Left colon (tissue), 2 donors: ENCODE measurements around the gene TMPRSS6. TPM values are rescaled to one million over a fixed set of nuclear protein-coding genes. Genes with fewer than 3 reads are reported as not detected.

Source experiments
- ATAC-seq: fragments of 200-7000 bp; cut with Tn5 transposase; one replicate; pipeline ENCODE4 v1.9.1; 2020; ENCODE audit warnings: mild to moderate bottlenecking, moderate library complexity
- DNase-seq, 2 donors: peaks; one replicate each; pipeline ENCODE4 v3.0.0-alpha.2; 2020
- intact Hi-C, 2 donors: fragments of 100-400 bp; cut with DNase I in 1 of 2; cut with micrococcal nuclease in 1 of 2; formaldehyde crosslinking; loops; one replicate each; pipeline versions ENCODE4 v1.11.2 to v1.14.0; 2022; cut with DNase I, micrococcal nuclease
- long read RNA-seq: library from polyadenylated mRNA; unstranded; transcript quantifications from one replicate; pipeline ENCODE4 v2.0.0, GENCODE V29; 2021
- total RNA-seq, 2 donors: library from RNA; stranded (reverse); fragmentation: NEBNext Ultra II Directional; extraction: Animal tissue kit (Norgen Biotek cat#: 25700); gene quantifications; one replicate each; pipeline ENCODE4 v1.2.1, GENCODE V29; 2021
- donor health status: DM: no; HTN: no; CAD: no.
- donor health status: DM: yes; HTN: yes; CAD: no.

TMPRSS6 gene
- 1 to 10 TPM in 1 of 2 donors, under 1 TPM in 1; 0.56 to 3.1 TPM for total RNA-seq
- long read RNA-seq, partial matches to known transcripts: 4 of 6 reads
- long read RNA-seq, other reads (novel, unspliced or antisense): 2 of 6 reads

DNA sequence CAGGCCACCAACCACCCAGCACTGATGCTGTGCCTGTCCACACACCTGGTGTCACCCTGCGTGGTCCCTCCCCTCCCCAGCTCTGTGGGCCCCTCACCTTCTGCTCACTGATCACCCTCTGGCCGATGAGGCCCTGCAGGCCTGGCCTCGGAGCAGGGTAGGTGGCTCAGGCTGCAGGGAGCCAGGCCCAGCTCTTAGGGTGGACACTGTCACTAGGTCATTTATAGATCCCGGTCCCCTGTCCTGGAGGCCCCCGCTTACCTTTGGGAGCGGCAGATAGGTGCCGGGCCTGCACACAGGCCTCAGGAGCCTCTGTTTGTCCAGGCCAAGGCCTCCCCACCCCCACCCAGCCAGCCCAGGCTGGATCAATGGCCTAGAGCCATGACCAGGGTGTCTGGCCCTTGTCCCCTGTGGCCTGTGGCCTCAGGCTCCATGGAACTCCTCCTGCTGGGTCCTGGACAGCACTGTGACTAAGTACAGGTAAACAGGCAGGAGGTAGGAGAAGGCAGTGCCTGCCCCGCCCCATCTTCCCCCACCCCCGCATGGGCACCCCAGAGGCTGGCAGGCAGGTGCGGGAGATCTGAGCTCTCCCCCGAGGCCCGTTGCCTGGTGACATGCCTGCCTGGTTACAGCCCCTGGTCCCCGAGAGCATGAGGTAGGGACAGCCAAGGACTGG is at the start of gene TMPRSS6:
TMPRSS6 (minus strand) TSS at position 472 of the 676 bp plus-strand sequence. CDS start 6,296 bp downstream, outside the sequence.
- ATAC-seq (peak; percentile 22), DNase-seq (no peak)
- intact Hi-C loops: no loop called here

DNA sequence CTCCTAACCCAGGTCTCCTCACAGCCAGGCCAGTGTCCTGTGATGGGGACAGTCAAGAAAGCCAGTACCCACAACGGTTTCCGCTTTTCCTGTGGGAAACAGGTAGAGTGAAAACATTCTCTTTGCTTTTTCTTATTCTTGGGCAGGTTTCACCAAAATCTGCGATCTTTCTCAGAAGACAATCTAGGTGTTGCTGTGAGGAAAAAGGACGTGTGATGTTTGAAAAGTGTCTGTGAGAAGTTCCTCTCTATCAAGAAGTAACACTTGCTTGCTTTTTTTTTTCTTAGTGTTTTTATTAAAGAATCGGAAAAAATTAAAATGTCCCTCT is 49.4 kb upstream of the TMPRSS6 start:
- ATAC-seq (no peak), DNase-seq (no peak)
- intact Hi-C loops: no loop called here

DNA sequence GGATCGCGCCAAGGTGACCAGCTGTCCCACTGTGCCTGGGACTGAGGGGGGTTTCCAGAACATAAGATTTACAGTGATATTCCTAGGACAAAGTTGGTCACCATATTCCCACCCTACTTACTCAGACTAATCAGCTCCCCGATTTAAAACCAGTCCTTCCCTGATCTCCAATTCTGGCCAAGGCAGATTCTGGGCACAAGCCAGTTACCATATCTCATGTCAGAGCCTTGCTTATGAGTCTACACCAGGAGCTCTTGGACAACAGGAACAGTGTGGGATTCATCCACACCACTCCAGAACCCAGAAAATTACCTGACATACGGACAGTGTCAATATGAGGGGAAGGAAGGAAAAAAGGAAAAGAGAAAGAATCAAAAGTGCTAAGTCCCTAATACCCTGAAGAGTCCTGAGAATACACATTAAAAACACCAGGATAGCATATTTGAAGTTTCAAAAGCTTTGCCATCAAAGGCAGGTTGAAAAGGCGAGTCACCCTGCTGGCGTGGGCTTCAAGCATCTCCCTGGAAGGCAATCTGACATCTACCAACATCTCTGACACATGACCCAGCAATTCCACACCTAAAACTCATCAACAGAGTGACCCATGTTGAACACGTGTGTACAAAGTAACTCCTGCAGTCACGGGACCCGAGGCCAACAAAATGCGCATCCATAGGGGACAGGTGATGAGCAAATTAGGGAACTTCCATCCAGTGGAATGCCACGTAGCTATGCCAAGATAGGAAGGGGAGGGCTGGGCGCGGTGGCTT is 48.2 kb upstream of the TMPRSS6 start:
- intact Hi-C loops: no loop called here
- ATAC-seq: no peak
- no peak for DNase-seq

DNA sequence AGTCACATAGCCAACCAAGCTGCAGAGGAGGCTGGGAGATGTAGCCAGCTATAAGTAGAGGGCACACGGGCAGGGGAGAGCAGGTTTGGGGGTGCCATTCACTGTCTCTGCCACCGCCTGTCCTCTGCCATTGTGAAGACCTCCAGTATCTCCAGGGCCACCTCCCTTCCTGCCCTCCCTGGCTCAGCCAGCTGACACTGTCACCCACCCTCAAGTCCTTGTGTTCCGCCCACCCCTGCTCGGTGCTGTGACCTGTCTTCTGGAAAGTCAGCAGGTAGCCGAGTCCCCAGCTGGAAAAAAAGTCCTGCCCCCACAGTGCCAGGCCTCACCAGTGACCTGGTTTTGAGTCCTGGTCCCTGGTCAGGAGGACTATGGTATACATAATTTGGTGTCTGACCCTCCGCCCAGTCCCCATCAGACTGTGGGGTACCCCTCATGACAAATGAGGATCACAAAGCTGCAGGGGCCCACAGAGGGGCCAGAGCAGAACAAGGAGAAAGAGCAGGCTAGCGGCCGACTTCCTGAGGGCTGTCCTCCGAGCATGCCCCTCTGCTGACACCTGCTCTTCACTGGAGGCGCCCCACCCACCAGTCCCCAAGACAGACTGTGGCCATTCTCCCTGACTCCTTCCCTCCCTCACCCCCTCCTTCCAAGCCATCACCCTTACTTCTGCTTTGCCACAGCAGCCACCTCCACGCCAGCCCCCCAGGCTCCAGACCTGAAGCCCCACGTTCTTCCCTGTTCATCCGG is 47.3 kb upstream of the TMPRSS6 start:
- intact Hi-C loops: no loop called here
- no peak for DNase-seq
- ATAC-seq: no peak

DNA sequence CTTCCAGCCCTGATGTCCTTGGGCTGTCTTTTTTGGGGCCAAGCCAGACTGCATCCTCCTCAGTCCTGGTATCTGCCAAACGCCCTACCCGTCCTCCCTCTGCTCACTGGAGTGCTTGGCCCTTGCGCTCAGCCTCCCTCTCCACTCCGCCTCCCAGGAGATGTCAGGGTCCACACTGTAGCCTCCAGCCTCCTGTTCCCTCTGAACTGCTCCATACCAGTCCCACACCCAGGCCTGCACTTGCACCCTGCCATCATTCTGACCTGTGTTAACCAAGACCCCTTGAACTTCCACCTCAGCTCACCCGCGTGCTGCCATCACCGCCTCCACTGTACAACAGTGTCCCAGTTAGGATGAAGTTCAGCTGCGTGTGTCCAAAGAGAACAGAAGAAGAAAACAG is 46.5 kb upstream of the TMPRSS6 start:
- no peak for ATAC-seq
- no peak for DNase-seq
- intact Hi-C loops: no loop called here

DNA sequence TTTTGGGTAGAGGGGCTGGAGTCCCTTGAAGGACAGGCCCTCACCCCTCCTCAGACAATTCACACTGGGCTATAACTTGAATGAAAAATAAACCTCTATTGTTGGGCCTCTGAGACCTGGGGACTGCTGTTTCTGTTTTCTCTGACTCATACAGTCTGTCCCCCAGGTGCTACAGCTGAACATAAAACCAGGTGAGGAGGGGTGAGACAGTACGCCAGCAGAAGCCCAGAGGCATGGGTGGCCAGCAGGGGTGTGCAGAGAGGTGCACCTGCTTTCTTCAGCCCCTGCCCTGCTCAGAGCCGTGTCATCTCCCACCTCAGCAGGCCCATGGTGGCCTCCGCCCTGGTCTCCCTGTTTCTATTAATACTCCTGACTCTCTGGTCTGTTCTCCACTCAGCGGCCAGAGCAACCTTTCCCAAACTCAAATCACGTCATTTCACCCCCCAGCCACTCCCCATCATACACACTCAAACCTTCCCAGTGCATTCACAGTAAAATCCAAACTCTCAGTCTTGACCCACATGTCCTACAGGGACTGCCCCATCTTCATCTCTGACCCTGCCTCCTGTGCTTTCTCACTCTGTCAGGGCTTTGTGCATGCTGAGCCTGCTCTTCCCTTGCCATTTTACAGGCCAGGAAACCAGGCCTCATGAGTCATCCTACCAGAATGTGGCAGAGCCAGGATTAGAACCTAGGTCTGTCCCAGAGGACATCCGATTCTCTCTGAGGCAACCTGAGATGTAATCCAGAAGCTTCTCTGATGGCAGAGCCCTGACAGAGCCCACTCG is 45.6 kb upstream of the TMPRSS6 start:
- intact Hi-C loops: no loop called here
- no peak for DNase-seq
- ATAC-seq: no peak

DNA sequence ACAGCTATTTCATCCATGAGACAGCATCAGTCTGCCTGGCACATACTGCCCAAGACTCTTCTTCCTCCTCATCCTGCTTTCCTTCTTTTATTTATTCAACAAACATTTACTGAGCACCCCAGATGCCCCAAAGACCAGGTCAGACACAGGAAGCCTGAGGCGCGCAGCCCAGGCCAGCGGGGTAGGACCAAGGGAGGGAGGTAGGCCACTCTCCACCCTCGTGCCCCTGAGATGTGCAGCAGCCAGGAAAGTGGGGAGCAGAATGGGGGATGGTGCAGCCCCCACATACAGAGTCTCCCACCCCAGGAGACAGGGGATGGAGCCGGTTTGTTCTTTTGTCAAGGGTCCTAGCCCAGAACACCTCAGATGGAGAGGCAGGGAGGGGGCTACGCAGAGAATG is 44.4 kb upstream of the TMPRSS6 start:
- no peak for ATAC-seq
- intact Hi-C loops: no loop called here
- no peak for DNase-seq

DNA sequence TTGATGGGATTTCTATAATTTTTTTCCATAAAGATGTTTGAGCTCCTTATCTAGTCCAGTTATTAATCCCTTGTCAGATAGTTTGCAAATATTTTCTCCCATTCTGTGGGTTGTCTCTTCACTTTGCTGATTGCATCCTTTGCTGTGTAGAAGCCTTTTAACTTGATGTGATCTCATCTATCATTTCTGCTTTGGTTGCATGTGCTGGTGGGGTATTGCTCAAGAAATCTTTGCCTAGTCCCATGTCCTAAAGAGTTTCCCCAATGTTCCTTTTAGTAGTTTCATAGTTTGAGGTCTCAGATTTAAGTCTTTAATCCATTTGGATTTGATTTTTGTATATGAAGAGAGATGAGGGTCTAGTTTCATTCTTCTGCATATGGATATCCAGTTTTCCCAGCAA is 41.9 kb upstream of the TMPRSS6 start:
- intact Hi-C loops: no loop called here
- no peak for DNase-seq
- ATAC-seq: no peak

DNA sequence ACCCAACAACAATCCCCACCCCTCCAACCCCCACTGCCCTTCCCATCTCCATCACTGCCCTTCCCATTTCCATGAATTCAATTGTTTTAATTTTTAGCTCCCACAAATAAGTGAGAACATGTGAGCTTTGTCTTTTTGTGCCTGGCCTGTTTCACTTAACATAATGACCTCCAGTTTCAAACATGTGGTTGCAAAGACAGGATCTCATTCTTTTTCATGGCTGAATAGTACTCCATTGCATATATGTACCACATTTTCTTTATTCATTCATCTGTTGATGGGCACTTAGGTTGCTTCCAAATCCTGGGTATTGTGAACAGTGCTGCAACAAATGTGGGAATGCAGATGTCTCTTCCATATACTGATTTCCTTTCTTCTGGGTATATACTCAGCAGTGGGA is 41.2 kb upstream of the TMPRSS6 start:
- DNase-seq (no peak), ATAC-seq (no peak)
- intact Hi-C loops: no loop called here

DNA sequence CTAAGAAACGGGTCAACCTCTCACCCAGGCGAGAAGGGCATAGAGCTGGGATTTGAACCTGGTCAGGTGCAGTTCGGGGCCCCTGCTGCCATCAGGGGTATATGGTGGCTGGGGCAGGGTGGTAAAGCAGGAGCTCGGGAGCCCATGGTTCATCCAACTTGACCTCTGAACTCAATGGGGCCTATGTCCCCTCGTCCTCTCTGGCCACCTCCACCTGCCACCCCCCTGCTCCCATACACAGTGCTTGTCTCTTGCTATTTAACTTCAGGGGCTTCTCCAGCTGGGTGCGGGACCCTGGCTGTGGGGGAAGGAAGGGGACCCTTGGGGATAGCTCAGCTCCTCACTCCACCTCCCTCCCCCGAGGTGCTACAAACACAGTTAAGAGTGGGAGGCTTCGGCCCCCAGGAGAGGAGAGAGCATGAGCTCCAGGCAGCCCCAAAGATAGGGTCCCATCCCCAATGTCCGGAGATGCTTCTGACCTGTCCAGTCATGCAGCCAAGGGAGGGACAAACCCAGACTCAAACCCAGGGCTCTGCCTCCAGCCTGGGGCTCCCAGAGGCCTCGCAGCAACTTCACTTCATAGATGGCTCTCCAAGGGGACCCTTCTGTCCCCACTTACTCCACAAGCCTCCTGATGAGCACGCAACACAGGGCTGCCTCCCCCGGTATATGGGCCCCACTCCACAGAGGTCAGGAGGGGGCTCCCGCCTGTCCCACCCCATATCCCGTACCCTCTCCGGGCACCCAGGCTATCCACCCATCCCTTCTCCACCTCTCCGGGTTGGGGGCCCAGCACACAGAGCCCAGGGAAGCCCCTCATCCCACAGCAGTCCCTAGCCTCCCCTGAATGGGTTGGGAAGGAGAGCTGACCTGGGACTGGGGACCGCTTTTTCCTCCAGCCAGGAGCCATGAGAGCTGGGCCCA is 39.5 kb upstream of the TMPRSS6 start:
- intact Hi-C loops: no loop called here
- no peak for DNase-seq
- ATAC-seq: no peak

DNA sequence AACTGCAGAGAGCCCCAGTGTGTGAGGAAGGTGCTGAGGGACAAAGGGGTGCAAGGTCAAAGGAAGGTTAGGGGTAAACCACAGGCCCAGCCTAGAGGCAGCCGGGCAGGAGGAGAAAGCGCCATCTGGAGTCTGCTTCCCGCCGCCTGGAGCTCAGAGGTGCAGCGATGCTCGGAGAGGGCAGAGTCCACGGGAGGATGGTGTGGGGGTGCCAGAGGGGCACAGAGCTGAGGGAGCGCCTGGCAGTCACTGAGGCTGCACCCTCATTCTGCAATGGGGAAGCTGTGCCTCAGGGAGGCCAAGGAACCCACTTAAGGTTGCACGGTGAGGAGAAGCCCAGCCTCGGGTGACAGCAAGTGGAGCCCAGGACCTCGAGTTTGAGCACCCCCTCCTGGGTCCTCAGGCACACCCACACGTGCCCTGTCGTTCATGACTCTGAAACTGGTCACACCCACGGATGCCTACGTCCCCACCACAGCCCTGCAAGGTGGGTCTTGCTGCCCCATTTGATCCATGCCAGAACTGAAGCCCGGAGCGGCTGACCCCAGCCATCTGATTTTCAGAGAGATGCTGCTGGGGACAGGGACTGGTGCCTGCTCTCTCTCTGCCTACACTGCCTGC is 38.6 kb upstream of the TMPRSS6 start:
- no peak for DNase-seq

DNA sequence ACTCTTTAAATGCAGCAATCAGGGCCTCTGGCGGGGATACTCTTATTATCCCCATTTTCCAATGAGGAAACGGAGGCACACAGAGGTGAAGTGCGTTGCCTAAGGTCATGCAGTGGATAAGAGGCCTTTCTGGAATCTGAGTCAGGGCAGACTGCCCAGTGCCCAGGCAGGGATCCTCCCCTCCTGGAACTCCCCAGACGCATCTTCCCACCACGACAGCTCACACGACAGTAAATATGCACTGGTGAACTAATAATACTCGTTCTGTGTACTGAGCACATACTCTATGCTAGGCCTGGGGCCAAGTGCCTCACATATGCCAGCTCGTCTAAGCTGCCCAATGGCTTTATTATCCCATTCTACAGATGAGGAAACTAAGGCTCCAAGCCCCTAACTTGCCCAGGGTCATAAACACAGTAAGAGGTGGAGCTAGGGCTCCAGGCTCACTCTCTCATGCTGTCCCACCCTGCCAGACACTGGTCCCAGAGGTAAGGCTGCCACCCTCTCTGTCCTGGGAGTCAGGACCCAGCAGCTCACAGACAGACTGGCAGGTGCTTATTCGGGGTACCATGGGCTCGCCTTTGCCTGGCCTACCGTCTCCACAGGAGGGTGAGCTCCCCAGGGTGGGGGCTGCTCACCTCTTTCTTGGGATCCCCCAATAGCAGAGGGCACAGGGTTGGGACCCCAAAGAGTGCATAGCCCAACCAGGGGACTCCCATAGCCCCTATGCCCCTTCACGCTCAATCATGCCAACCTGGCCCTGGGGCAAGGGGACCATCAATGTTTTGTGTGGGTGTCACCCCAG is 37.9 kb upstream of the TMPRSS6 start:
- DNase-seq: no peak
- ATAC-seq: no peak
- intact Hi-C loops: no loop called here

More for the DNA sequence above, 38.6 kb upstream of the TMPRSS6 start:
- intact Hi-C loops: no loop called here
- ATAC-seq: peak; percentile 31

DNA sequence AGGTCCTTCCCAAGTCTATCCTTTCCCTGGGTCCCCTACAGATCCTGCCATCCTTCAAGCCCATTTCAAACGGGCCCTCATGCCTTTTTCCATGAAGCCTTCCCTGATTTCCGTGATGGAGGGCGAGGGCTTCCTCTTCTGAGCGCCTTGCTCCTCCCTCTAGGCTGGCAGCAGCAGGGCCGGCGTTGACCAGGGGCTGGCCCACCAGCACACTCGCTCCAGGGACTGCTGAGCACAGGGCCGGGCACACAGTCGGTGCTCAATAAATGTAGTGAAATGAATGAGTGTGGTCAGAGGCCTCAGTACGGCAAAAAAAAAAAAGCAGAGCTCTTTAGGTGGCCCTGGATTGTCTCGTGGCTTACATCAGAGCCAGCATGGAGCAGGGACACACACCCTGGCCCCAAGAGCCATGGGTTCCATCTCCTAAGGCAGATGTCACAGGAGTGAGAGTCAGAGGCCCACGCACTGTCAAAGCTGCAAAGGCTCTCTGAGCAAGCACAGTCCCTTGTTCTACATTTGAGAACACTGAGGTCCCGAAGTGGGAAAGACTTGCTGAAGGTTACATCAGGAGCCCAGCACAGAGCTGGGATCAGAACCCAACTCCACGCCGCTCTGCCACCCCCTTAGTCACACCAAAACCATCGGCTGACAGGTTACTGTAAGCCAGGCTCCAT is 37.1 kb upstream of the TMPRSS6 start:
- ATAC-seq: no peak

DNA sequence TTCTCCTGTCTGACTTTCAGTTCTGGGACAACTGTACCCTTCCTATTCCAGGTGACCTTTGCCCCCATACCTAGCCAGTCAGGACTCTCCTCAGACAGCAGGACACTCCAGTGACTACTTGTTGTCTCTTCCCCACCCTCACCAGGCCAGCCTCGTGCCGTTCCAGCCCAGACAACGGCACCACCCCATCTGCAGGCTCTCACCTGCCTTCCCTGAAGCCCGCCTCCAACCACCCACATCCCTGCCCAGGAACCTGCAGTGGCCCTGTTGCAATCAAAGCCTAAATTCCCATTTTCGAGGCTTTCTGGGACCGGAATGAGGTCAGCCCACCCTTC is 36.5 kb upstream of the TMPRSS6 start:
- ATAC-seq: peak; percentile 73
- intact Hi-C loops: no loop called here
- DNase-seq: no peak

More for the DNA sequence above, 37.1 kb upstream of the TMPRSS6 start:
- intact Hi-C loops: no loop called here
- DNase-seq: no peak

DNA sequence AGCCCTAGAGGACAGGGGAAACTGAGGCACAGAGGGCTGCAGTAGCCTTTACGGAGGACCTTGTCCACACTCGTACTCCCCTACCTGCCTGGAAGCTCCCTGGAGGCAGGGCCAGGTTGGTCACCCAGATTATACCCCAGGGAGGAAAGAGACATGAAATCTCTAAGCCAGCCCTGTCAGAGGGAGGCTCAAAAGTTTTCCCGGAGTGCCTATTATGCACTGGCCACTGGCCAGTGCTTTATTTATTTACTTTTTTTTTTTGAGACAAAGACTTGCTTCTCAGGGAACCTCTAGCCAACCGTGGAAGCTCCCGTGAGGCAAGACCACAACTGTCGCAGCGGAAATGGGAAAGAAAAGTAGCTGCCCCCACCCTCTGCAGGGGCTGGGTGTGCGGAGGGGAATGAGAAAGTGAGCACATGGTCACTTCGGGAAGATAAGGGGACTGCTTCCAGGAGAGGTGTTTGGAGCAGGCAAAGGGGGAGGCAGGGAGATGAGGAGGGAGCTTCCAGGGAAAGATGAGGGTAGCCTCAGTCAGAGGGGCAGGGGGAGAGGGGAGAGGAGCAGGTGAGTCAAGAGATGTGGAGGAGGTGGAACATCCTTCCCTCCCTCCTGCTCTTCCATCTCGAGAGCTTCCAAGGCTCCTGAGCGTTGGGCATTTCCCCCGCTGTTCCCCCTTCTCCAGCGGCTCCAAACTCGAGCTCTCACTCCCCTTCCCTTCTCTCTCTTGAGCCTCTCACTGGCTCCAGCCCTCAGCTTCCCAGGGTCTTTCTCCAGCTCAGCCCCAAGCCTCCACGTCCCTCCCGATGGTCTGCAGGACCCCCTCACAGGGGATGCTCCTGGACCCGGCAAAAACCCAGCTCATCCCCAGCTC is 35.9 kb upstream of the TMPRSS6 start:
- no peak for ATAC-seq
- no peak for DNase-seq
- intact Hi-C loops: no loop called here

DNA sequence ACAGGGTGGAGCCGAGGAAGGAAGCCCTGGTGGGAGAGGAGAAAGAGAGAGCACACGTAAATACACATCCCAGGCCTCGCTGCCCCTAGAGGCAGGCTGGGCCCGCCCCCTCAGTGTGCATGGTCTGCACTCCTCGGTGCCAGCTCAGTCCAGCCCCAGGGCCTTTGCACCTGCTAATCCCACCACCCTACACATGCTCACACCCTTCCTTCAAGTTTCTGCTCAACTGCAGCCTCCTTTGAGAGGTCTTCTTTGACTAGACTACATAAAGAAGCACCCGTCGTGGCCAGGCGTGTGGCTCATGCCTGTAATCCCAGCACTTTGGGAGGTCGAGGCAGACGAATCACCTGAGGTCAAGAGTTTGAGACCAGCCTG is 34.7 kb upstream of the TMPRSS6 start:
- DNase-seq (no peak), ATAC-seq (no peak)
- intact Hi-C loops: no loop called here
